ENCODE measurements around the gene MTARC1.

MTARC1 gene

GRCh38 chr1:220806408-220806807, 19.7 kb downstream of the MTARC1 start:
- Histone ChIP-seq H3K4me1 (no peaks in the 10 kb centered on the region), H2AFZ (no peak overlapping the region), H3K27ac (no peak overlapping the region), H3K4me3 (ENCODE audit: low read depth, low read length) (no peak overlapping the region), H3K27me3 (ENCODE audit: control insufficient read depth, insufficient read depth, low read length) (no peaks in the 10 kb centered on the region), H3K4me2 (ENCODE audit: low read length) (no peak overlapping the region), H3K79me2 (no peaks in the 10 kb centered on the region), H3K9ac (no peak overlapping the region), H3K9me3 (ENCODE audit: control insufficient read depth, low read length) (no peaks in the 10 kb centered on the region), H3K36me3 (ENCODE audit: control insufficient read depth, insufficient read depth, low read length) (no peaks in the 10 kb centered on the region)
- TF ChIP-seq, protein P1, sequence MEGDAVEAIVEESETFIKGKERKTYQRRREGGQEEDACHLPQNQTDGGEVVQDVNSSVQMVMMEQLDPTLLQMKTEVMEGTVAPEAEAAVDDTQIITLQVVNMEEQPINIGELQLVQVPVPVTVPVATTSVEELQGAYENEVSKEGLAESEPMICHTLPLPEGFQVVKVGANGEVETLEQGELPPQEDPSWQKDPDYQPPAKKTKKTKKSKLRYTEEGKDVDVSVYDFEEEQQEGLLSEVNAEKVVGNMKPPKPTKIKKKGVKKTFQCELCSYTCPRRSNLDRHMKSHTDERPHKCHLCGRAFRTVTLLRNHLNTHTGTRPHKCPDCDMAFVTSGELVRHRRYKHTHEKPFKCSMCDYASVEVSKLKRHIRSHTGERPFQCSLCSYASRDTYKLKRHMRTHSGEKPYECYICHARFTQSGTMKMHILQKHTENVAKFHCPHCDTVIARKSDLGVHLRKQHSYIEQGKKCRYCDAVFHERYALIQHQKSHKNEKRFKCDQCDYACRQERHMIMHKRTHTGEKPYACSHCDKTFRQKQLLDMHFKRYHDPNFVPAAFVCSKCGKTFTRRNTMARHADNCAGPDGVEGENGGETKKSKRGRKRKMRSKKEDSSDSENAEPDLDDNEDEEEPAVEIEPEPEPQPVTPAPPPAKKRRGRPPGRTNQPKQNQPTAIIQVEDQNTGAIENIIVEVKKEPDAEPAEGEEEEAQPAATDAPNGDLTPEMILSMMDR (IDR thresholded peaks at IDR 0.05): no peak

- Histone ChIP-seq H3K9ac (no peak overlapping the region), H3K27ac (no peak overlapping the region), H3K27me3 (ENCODE audit: control insufficient read depth, insufficient read depth, low read length) (no peaks in the 10 kb centered on the region), H3K9me3 (ENCODE audit: control insufficient read depth, low read length) (no peaks in the 10 kb centered on the region), H3K79me2 (no peaks in the 10 kb centered on the region), H2AFZ (no peak overlapping the region), H3K4me1 (no peaks in the 10 kb centered on the region), H3K36me3 (ENCODE audit: control insufficient read depth, insufficient read depth, low read length) (no peaks in the 10 kb centered on the region), H3K4me3 (ENCODE audit: low read depth, low read length) (no peak overlapping the region), H3K4me2 (ENCODE audit: low read length) (no peak overlapping the region)
- TF ChIP-seq, protein P1 (IDR thresholded peaks at IDR 0.05): no peak
Observed at GRCh38 chr1:220807726-220808125, 21.0 kb downstream of the MTARC1 start.

DNA sequence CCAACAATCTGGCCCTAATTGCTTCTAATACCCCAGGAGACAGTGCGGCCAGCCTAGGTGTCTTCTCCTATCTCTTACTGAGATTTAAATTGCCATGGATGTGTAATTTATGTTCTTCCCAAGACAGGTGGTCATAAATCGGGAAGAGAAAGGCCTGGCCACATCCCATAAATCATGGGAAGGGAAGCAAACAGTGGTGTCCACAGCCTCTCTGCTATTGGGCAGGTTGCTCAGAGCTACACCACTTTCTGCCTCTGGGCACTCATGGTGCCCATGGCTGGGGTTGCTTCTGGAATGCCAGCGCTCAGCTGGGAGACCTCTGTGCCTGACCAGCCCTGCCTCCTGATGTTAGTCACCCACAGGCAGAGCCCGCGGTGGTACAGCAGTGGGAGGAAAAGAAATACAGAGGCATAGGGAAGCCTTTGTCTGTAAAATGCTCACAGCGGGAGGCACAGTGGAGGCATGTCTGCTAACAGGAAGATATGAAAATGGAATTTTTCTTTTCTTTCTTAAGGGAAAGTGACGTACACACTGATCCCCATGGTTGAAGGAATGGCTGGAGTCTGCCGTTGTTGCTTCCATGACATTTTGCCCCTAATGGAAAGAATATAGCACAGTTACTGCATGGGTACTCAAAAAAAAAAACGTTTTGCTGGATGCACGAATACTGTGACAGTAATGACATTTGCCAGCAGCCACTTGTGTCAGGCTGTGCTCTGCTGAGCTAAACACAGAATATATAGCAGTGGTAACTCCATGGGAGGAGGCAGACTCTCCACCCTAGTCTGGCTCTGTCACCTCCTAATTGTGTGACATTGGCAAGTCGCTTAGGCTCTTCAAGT, 21.9 kb downstream of the MTARC1 start:
- Histone ChIP-seq H3K27ac (no peak overlapping the region), H3K79me2 (no peaks in the 10 kb centered on the region), H3K4me2 (ENCODE audit: low read length) (no peak overlapping the region), H3K4me3 (ENCODE audit: low read depth, low read length) (no peak overlapping the region), H3K4me1 (no peaks in the 10 kb centered on the region), H3K27me3 (ENCODE audit: control insufficient read depth, insufficient read depth, low read length) (no peaks in the 10 kb centered on the region), H3K36me3 (ENCODE audit: control insufficient read depth, insufficient read depth, low read length) (no peaks in the 10 kb centered on the region), H3K9ac (no peak overlapping the region), H2AFZ (no peak overlapping the region), H3K9me3 (ENCODE audit: control insufficient read depth, low read length) (no peaks in the 10 kb centered on the region)
- TF ChIP-seq, protein P1 (IDR thresholded peaks at IDR 0.05): no peak

- Histone ChIP-seq H3K9me3 (ENCODE audit: control insufficient read depth, low read length) (no peaks in the 10 kb centered on the region), H3K4me1 (no peaks in the 10 kb centered on the region), H3K36me3 (ENCODE audit: control insufficient read depth, insufficient read depth, low read length) (no peaks in the 10 kb centered on the region), H3K79me2 (no peaks in the 10 kb centered on the region), H2AFZ (no peak overlapping the region), H3K9ac (no peak overlapping the region), H3K27ac (no peak overlapping the region), H3K4me2 (ENCODE audit: low read length) (no peak overlapping the region), H3K4me3 (ENCODE audit: low read depth, low read length) (no peak overlapping the region), H3K27me3 (ENCODE audit: control insufficient read depth, insufficient read depth, low read length) (no peaks in the 10 kb centered on the region)
- TF ChIP-seq, protein P1 (IDR thresholded peaks at IDR 0.05): no peak
Observed at GRCh38 chr1:220809187-220809550, 22.5 kb downstream of the MTARC1 start.

DNA sequence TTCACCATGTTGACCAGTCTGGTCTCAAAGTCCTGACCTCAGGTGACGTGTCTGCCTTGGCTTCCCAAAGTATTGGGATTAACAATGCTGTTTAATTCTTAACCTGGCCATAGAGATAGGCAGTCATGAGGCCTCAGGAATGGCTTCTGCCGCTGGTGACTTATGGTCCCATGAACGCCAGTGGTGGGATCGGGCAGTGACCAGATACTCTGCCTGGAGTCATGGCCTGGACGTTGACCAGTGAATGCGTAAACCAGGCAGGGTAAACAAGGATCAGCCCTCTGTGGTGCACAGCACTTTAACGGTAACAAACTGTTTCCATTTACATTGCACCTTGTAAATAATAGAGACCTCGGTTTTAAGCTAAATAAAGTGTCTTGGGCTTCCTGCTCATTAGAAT, 23.0 kb downstream of the MTARC1 start:
- Histone ChIP-seq H3K79me2 (no peaks in the 10 kb centered on the region), H2AFZ (no peak overlapping the region), H3K9ac (no peak overlapping the region), H3K4me1 (no peaks in the 10 kb centered on the region), H3K27ac (no peak overlapping the region), H3K9me3 (ENCODE audit: control insufficient read depth, low read length) (no peaks in the 10 kb centered on the region), H3K36me3 (ENCODE audit: control insufficient read depth, insufficient read depth, low read length) (no peaks in the 10 kb centered on the region), H3K27me3 (ENCODE audit: control insufficient read depth, insufficient read depth, low read length) (no peaks in the 10 kb centered on the region), H3K4me3 (ENCODE audit: low read depth, low read length) (no peak overlapping the region), H3K4me2 (ENCODE audit: low read length) (no peak overlapping the region)
- TF ChIP-seq, protein P1 (IDR thresholded peaks at IDR 0.05): no peak
